ENCODE data around the gene REC114. TPM values are rescaled to one million over a fixed set of nuclear protein-coding genes. Genes with fewer than 3 reads are reported as not detected.

Gene REC114
- total RNA-seq, 1 experiment from 2014 or later: not detected

- H3K27me3 Mint-ChIP-seq (ENCODE audit: insufficient read depth, unreplicated experiment): no peaks in the 10 kb centered on the region
- H3K27ac Mint-ChIP-seq (ENCODE audit: low read depth, unreplicated experiment): no peak overlapping the region
- no peak for DNase-seq (ENCODE audit: unreplicated experiment)
- TF ChIP-seq, protein P1, sequence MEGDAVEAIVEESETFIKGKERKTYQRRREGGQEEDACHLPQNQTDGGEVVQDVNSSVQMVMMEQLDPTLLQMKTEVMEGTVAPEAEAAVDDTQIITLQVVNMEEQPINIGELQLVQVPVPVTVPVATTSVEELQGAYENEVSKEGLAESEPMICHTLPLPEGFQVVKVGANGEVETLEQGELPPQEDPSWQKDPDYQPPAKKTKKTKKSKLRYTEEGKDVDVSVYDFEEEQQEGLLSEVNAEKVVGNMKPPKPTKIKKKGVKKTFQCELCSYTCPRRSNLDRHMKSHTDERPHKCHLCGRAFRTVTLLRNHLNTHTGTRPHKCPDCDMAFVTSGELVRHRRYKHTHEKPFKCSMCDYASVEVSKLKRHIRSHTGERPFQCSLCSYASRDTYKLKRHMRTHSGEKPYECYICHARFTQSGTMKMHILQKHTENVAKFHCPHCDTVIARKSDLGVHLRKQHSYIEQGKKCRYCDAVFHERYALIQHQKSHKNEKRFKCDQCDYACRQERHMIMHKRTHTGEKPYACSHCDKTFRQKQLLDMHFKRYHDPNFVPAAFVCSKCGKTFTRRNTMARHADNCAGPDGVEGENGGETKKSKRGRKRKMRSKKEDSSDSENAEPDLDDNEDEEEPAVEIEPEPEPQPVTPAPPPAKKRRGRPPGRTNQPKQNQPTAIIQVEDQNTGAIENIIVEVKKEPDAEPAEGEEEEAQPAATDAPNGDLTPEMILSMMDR (IDR thresholded peaks at IDR 0.05; ENCODE audit: unreplicated experiment): no peak
- H3K36me3 Mint-ChIP-seq (ENCODE audit: insufficient read depth, unreplicated experiment): peaks cover 47% of the 10 kb centered on the region
- H3K4me3 Mint-ChIP-seq (ENCODE audit: unreplicated experiment): no peak overlapping the region
- H3K9me3 Mint-ChIP-seq (ENCODE audit: unreplicated experiment): no peaks in the 10 kb centered on the region
- ChIA-PET POLR2A (no interaction called here), CTCF (interaction anchor here (2.1 to 3.2 kb wide), 2 partner anchors 82 to 150 kb away, joined by 8 to 17 read pairs; no protein-coding TSS in a partner anchor)
- no peaks in the 10 kb centered on the region for H3K4me1 Mint-ChIP-seq (ENCODE audit: insufficient read depth, unreplicated experiment)
- BruUV-seq (replicated peaks): no TSS peak
- intact Hi-C loops (cut with micrococcal nuclease): no loop called here
Observed at GRCh38 chr15:73555080-73555479, 112.1 kb downstream of the REC114 start.

DNA sequence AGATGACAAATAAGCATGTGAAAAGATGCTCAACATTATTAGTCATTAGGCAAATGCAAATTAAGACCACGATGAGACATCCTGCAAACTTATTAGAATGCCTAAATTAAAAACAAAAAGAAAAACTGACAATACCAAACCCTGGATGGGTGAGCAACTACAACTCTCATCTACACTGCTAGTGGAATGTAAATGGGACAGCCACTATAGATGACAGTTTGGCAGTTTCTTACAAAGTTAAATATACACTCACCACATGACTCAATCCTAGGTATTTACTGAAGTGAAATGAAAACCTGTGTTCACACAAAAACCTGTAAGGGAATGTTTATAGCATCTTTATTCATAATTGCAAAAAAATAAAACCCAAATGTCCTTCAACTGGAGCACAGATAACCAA is 115.6 kb downstream of the REC114 start:
- TF ChIP-seq, protein P1 (IDR thresholded peaks at IDR 0.05; ENCODE audit: unreplicated experiment): no peak
- intact Hi-C loops (cut with micrococcal nuclease): no loop called here
- Mint-ChIP-seq H3K4me3 (ENCODE audit: unreplicated experiment) (no peak overlapping the region), H3K27me3 (ENCODE audit: insufficient read depth, unreplicated experiment) (no peaks in the 10 kb centered on the region), H3K27ac (ENCODE audit: low read depth, unreplicated experiment) (no peak overlapping the region), H3K36me3 (ENCODE audit: insufficient read depth, unreplicated experiment) (peaks cover 68% of the 10 kb centered on the region), H3K4me1 (ENCODE audit: insufficient read depth, unreplicated experiment) (no peaks in the 10 kb centered on the region), H3K9me3 (ENCODE audit: unreplicated experiment) (no peaks in the 10 kb centered on the region)
- ChIA-PET CTCF (interaction anchor here (0.6 to 5.5 kb wide), 4 partner anchors 13 to 253 kb away, joined by 3 to 94 read pairs (median 30); no protein-coding TSS in a partner anchor), POLR2A (interaction anchor here (0.9 to 5.5 kb wide), 2 partner anchors 15 to 75 kb away, joined by 4 to 102 read pairs; partner anchors contain the start of gene NPTN)
- DNase-seq (ENCODE audit: unreplicated experiment): no peak
- BruUV-seq (replicated peaks): no TSS peak

DNA sequence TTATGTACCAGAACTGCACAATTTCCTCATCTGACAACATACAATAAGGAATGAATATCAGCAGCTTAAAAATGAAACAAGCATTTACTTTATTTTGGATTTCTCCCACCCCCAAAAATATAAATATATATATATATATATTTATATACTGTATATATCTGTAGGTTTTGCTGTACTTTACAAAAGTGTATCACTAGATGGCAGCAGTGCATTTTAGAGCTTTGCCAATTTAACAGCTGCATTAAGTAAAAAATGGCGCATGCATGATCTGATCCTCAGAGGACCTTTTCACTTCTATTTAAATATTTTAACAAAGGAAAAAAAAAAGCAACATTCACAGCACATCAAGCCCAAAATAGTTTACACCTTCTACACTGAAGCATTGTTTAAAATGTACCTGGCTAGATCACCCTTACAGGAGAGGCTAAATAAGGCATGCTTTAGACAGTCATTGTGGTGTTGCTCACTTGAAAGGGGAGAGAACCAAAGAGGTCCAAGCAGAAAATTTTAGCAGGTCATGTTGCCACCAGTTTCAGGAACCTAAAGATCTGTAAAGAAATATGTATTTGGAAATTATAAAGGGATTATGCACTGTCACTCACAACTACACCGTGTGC is 117.6 kb downstream of the REC114 start:
- H3K4me1 Mint-ChIP-seq (ENCODE audit: insufficient read depth, unreplicated experiment): peaks cover 7% of the 10 kb centered on the region
- no peaks in the 10 kb centered on the region for H3K9me3 Mint-ChIP-seq (ENCODE audit: unreplicated experiment)
- DNase-seq (ENCODE audit: unreplicated experiment): peak; percentile 72
- intact Hi-C loops (cut with micrococcal nuclease): loop anchor here (1.0 to 5.0 kb wide), 4 partner anchors 76 to 253 kb away; no protein-coding TSS in a partner anchor
- H3K27ac Mint-ChIP-seq (ENCODE audit: low read depth, unreplicated experiment): no peak overlapping the region
- H3K4me3 Mint-ChIP-seq (ENCODE audit: unreplicated experiment): no peak overlapping the region
- BruUV-seq (replicated peaks): no TSS peak
- POLR2A ChIA-PET: interaction anchor here (1.0 to 5.5 kb wide), 4 partner anchors 13 to 139 kb away, joined by 3 to 102 read pairs (median 8); partner anchors contain the start of gene NPTN
- no peaks in the 10 kb centered on the region for H3K27me3 Mint-ChIP-seq (ENCODE audit: insufficient read depth, unreplicated experiment)
- TF ChIP-seq, protein P1 (IDR thresholded peaks at IDR 0.05; ENCODE audit: unreplicated experiment): peak; percentile 51
- peaks cover 71% of the 10 kb centered on the region for H3K36me3 Mint-ChIP-seq (ENCODE audit: insufficient read depth, unreplicated experiment)
- CTCF ChIA-PET: interaction anchor here (0.5 to 5.5 kb wide), 21 partner anchors 9 to 1965 kb away, joined by 3 to 94 read pairs (median 4); no protein-coding TSS in a partner anchor

DNA sequence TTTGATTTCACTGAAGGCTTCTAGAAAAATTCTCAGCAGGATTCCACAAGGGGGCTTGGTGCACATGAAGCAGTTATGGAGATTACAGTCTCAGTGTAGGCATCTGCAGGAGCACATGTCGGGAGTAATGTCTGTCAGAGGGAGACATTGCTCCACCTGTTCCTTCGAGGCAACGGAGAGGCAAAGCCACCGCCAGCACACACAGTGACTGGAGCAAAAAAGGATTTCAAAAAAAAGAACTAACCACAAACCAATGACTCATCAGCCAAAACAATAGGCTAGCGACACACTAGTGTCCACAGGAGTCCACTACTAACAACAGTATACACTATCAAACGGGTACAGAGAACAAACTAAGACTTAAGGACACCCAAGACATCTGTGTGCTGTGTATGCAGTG is 121.3 kb downstream of the REC114 start:
- H3K36me3 Mint-ChIP-seq (ENCODE audit: insufficient read depth, unreplicated experiment): peaks cover 77% of the 10 kb centered on the region
- DNase-seq (ENCODE audit: unreplicated experiment): peak; percentile 79
- TF ChIP-seq, protein P1 (IDR thresholded peaks at IDR 0.05; ENCODE audit: unreplicated experiment): no peak
- POLR2A ChIA-PET: interaction anchor here (0.7 to 5.5 kb wide), 2 partner anchors 69 to 112 kb away, joined by 3 to 102 read pairs; partner anchors contain the start of gene NPTN
- H3K9me3 Mint-ChIP-seq (ENCODE audit: unreplicated experiment): no peaks in the 10 kb centered on the region
- peaks cover 7% of the 10 kb centered on the region for H3K4me1 Mint-ChIP-seq (ENCODE audit: insufficient read depth, unreplicated experiment)
- intact Hi-C loops (cut with micrococcal nuclease): loop anchor here (1.0 to 5.0 kb wide), 3 partner anchors 72 to 257 kb away; no protein-coding TSS in a partner anchor
- CTCF ChIA-PET: interaction anchor here (1.7 to 5.5 kb wide), 4 partner anchors 71 to 141 kb away, joined by 5 to 94 read pairs (median 32); no protein-coding TSS in a partner anchor
- no TSS peak for BruUV-seq (replicated peaks)
- H3K27ac Mint-ChIP-seq (ENCODE audit: low read depth, unreplicated experiment): peak overlapping the region; percentile 5
- no peak overlapping the region for H3K4me3 Mint-ChIP-seq (ENCODE audit: unreplicated experiment)
- no peaks in the 10 kb centered on the region for H3K27me3 Mint-ChIP-seq (ENCODE audit: insufficient read depth, unreplicated experiment)
